ENCODE data around the gene FLNC.

The FLNC gene

DNA sequence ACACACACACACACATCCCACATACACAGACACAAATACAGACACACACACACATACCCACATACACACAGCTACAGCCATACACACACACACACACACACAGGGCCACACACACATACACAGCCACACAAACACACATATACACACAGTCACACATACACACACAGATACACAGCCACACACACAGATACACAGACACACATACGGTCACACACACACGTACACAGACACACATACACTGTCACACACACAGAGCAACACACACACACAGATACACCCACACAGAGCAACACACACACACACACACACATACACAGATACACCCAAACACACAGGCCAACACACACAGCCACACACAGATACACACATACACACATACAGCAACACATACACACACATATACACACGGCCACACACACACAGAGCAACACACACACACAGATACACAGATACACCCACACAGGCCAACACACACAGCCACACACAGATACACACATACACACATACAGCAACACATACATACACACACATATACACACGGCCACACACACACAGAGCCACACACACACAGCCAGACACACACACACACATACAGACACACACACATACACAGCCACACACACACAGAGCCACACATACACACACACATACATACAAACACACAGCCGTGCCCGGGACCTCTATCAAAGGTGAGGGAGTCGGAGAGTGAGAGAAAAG lies 58.0 kb downstream of the FLNC start:
- Histone ChIP-seq H3K27me3 (ENCODE audit: insufficient read depth, low read length, poor library complexity, severe bottlenecking) (no peaks in the 10 kb centered on the region), H3K4me1 (ENCODE audit: insufficient read depth, low read length, poor library complexity, severe bottlenecking) (no peaks in the 10 kb centered on the region), H3K36me3 (ENCODE audit: insufficient read depth, low read length) (no peaks in the 10 kb centered on the region), H3F3A (ENCODE audit: low read depth) (no peaks in the 10 kb centered on the region), H2AFZ (ENCODE audit: low read length) (no peak overlapping the region), H3K4me3 (ENCODE audit: low read length, poor library complexity, severe bottlenecking) (no peak overlapping the region), H4K20me1 (ENCODE audit: insufficient read depth, low read length, poor library complexity, severe bottlenecking) (no peaks in the 10 kb centered on the region), H3K9me2 (replicated peaks; ENCODE audit: low read depth, low read length) (no peaks in the 10 kb centered on the region), H3K4me2 (ENCODE audit: low read depth, low read length, poor library complexity, severe bottlenecking) (no peak overlapping the region), H3K9me3 (ENCODE audit: insufficient read depth, low read depth, low read length) (no peaks in the 10 kb centered on the region), H3K9ac (ENCODE audit: low read depth, low read length, poor library complexity, severe bottlenecking) (no peak overlapping the region), H3K79me2 (ENCODE audit: insufficient read depth, low read length) (no peaks in the 10 kb centered on the region)
- TF ChIP-seq EZH2phosphoT487 (IDR thresholded peaks at IDR 0.05; ENCODE audit: borderline replicate concordance), result no peak
- TF ChIP-seq, protein P1, sequence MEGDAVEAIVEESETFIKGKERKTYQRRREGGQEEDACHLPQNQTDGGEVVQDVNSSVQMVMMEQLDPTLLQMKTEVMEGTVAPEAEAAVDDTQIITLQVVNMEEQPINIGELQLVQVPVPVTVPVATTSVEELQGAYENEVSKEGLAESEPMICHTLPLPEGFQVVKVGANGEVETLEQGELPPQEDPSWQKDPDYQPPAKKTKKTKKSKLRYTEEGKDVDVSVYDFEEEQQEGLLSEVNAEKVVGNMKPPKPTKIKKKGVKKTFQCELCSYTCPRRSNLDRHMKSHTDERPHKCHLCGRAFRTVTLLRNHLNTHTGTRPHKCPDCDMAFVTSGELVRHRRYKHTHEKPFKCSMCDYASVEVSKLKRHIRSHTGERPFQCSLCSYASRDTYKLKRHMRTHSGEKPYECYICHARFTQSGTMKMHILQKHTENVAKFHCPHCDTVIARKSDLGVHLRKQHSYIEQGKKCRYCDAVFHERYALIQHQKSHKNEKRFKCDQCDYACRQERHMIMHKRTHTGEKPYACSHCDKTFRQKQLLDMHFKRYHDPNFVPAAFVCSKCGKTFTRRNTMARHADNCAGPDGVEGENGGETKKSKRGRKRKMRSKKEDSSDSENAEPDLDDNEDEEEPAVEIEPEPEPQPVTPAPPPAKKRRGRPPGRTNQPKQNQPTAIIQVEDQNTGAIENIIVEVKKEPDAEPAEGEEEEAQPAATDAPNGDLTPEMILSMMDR (conservative IDR thresholded peaks at IDR 0.05; ENCODE audit: low read length), result no peak

DNA sequence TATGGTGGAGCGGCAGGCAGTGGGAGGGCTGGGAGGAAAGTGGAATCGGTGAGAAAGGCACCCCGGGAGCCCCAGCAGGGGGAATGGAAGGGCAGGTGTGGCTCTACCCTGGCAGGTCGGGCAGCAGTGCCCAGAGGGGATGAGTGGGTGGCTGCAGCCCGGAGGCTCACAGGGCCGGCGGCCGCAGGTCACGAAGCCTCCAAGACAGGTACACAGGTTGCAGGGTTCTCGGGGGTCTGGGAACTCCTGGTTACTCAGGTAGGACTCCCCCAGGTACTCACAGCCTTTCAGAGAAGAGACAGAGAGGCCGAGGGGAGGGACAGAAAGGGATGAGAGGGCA lies 58.5 kb downstream of the FLNC start:
- no peak overlapping the region for H3K4me3 ChIP-seq (ENCODE audit: low read length, poor library complexity, severe bottlenecking)
- no peaks in the 10 kb centered on the region for H3K27me3 ChIP-seq (ENCODE audit: insufficient read depth, low read length, poor library complexity, severe bottlenecking)
- no peak overlapping the region for H3K4me2 ChIP-seq (ENCODE audit: low read depth, low read length, poor library complexity, severe bottlenecking)
- no peaks in the 10 kb centered on the region for H4K20me1 ChIP-seq (ENCODE audit: insufficient read depth, low read length, poor library complexity, severe bottlenecking)
- no peaks in the 10 kb centered on the region for H3K9me3 ChIP-seq (ENCODE audit: insufficient read depth, low read depth, low read length)
- no peaks in the 10 kb centered on the region for H3K36me3 ChIP-seq (ENCODE audit: insufficient read depth, low read length)
- TF ChIP-seq EZH2phosphoT487 (IDR thresholded peaks at IDR 0.05; ENCODE audit: borderline replicate concordance), result no peak
- TF ChIP-seq, protein P1 (conservative IDR thresholded peaks at IDR 0.05; ENCODE audit: low read length), result no peak
- H3K4me1 ChIP-seq (ENCODE audit: insufficient read depth, low read length, poor library complexity, severe bottlenecking), result no peaks in the 10 kb centered on the region
- H2AFZ ChIP-seq (ENCODE audit: low read length), result no peak overlapping the region
- H3K9me2 ChIP-seq (replicated peaks; ENCODE audit: low read depth, low read length), result no peaks in the 10 kb centered on the region
- no peaks in the 10 kb centered on the region for H3F3A ChIP-seq (ENCODE audit: low read depth)
- H3K79me2 ChIP-seq (ENCODE audit: insufficient read depth, low read length), result no peaks in the 10 kb centered on the region
- H3K9ac ChIP-seq (ENCODE audit: low read depth, low read length, poor library complexity, severe bottlenecking), result no peak overlapping the region

DNA sequence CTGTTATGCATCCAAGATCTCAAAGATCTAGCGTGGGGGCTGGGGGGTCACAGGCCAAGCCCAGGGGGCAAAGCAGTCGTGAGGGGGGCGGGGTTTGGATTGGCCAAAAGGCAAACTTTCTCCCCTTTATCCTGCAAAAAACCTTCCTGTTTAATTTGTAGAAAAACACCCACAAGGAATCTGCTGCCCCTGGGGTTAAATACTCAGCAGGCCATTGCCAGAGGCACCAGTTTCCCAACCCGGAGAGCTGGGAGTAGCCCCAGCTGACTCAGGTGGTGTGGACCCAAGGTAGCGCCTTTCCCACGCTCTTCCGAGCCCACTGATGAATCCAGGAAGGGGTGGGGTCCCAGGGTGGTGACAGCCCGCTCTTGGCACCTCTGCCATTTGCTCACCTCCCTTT lies 58.9 kb downstream of the FLNC start:
- Histone ChIP-seq H3K27me3 (ENCODE audit: insufficient read depth, low read length, poor library complexity, severe bottlenecking) (no peaks in the 10 kb centered on the region), H3K9ac (ENCODE audit: low read depth, low read length, poor library complexity, severe bottlenecking) (no peak overlapping the region), H2AFZ (ENCODE audit: low read length) (no peak overlapping the region), H3K4me2 (ENCODE audit: low read depth, low read length, poor library complexity, severe bottlenecking) (no peak overlapping the region), H3K9me3 (ENCODE audit: insufficient read depth, low read depth, low read length) (no peaks in the 10 kb centered on the region), H3K36me3 (ENCODE audit: insufficient read depth, low read length) (no peaks in the 10 kb centered on the region), H3K4me3 (ENCODE audit: low read length, poor library complexity, severe bottlenecking) (no peak overlapping the region), H4K20me1 (ENCODE audit: insufficient read depth, low read length, poor library complexity, severe bottlenecking) (no peaks in the 10 kb centered on the region), H3F3A (ENCODE audit: low read depth) (no peaks in the 10 kb centered on the region), H3K79me2 (ENCODE audit: insufficient read depth, low read length) (no peaks in the 10 kb centered on the region), H3K9me2 (replicated peaks; ENCODE audit: low read depth, low read length) (no peaks in the 10 kb centered on the region), H3K4me1 (ENCODE audit: insufficient read depth, low read length, poor library complexity, severe bottlenecking) (no peaks in the 10 kb centered on the region)
- TF ChIP-seq, protein P1 (conservative IDR thresholded peaks at IDR 0.05; ENCODE audit: low read length), result no peak
- no peak for TF ChIP-seq EZH2phosphoT487 (IDR thresholded peaks at IDR 0.05; ENCODE audit: borderline replicate concordance)
